SW480 (cell line): ENCODE measurements around the gene CHRND.
"Not testable (repeated sequence)": the region's sequence is repeated elsewhere in the genome, so short reads cannot be mapped to it uniquely, and the experiment has no call there.

Source experiments
- DNase-seq: peaks from one replicate; pipeline ENCODE4 v3.0.0-alpha.2; 2016; ENCODE audit warnings: low spot score

The CHRND gene

GRCh38 chr2:232543928-232544631 is 18.1 kb downstream of the CHRND start:
- DNase-seq, result no peak

- no peak for DNase-seq
These were observed 18.7 kb downstream of the CHRND start for GRCh38 chr2:232544674-232545073.

- DNase-seq, result no peak
These were observed 19.8 kb downstream of the CHRND start for GRCh38 chr2:232545511-232546375.

GRCh38 chr2:232547991-232548390 is 22.0 kb downstream of the CHRND start:
- no peak for DNase-seq

- DNase-seq, result no peak
These were observed 23.8 kb downstream of the CHRND start for GRCh38 chr2:232549655-232550353.

GRCh38 chr2:232550354-232551249 is 24.6 kb downstream of the CHRND start, which contains the start of the genes EIF4E2 and TIGD1:
TSS of gene EIF4E2 (plus strand) at chr2:232550689. CDS start at chr2:232550725, 36 bp downstream.
TSS of gene TIGD1 (minus strand) at chr2:232550557. CDS start at chr2:232549882, 675 bp downstream.
- peak; percentile 90 for DNase-seq

- DNase-seq, result no peak
These were observed 25.3 kb downstream of the CHRND start for GRCh38 chr2:232551250-232551638.

GRCh38 chr2:232551776-232552175 is 25.8 kb downstream of the CHRND start:
- DNase-seq, result no peak

- DNase-seq, result no peak
These were observed 30.5 kb downstream of the CHRND start for GRCh38 chr2:232556426-232556825.

- DNase-seq, result no peak
These were observed 36.7 kb downstream of the CHRND start for GRCh38 chr2:232562515-232563151.

GRCh38 chr2:232563580-232563979 is 37.6 kb downstream of the CHRND start:
- no peak for DNase-seq

- no peak for DNase-seq
These were observed 41.8 kb downstream of the CHRND start for GRCh38 chr2:232567721-232568120.

GRCh38 chr2:232568161-232568560 is 42.2 kb downstream of the CHRND start:
- peak; percentile 89 for DNase-seq

GRCh38 chr2:232569541-232569940 is 43.6 kb downstream of the CHRND start:
- DNase-seq, result no peak

- not testable (repeated sequence) for DNase-seq
These were observed 44.5 kb downstream of the CHRND start for GRCh38 chr2:232570481-232570880.

- no peak for DNase-seq
These were observed 45.1 kb downstream of the CHRND start for GRCh38 chr2:232571026-232571474.

GRCh38 chr2:232573042-232573441 is 47.1 kb downstream of the CHRND start:
- DNase-seq, result no peak

- DNase-seq, result no peak
These were observed 47.9 kb downstream of the CHRND start for GRCh38 chr2:232573771-232574435.

- no peak for DNase-seq
These were observed 48.9 kb downstream of the CHRND start for GRCh38 chr2:232574674-232575403.

GRCh38 chr2:232575404-232575746 is 49.4 kb downstream of the CHRND start:
- no peak for DNase-seq
